Measurements from ENCODE around the gene ATF6B. TPM values are rescaled to one million over a fixed set of nuclear protein-coding genes. Genes with fewer than 3 reads are reported as not detected.

Gene ATF6B
- total RNA-seq, 1 experiment from 2014 or later = 45.3 TPM

DNA sequence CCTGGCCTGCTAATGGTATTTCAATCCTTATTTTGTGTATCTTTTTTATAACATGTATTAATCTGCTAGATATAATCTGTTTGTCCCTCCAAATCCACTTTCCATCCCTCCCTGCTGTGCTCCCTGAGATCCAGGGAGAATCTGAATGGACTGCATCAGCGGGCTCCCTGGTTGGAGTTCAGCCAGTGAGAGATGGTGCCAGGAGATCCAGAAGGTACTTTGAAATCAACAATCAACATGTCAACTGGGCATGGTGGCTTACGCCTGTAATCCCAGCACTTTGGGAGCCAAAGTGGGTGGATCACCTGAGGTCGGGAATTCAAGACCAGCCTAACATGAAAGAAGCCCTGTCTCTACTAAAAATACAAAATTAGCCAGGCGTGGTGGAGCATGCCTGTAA lies 4.4 kb downstream of the ATF6B start:
- Histone ChIP-seq H4K91ac (ENCODE audit: insufficient read length, low read depth, low read length) (no peak overlapping the region), H2BK20ac (ENCODE audit: low read depth, low read length, poor library complexity, severe bottlenecking) (no peak overlapping the region), H3K4me1 (ENCODE audit: insufficient read depth, low read length) (no peaks in the 10 kb centered on the region)

More for the DNA sequence above, 4.4 kb downstream of the ATF6B start:
- H2BK12ac ChIP-seq (ENCODE audit: insufficient read length, low read depth, low read length) = no peak overlapping the region
- Mint-ChIP-seq H3K27me3 (ENCODE audit: low read depth) (no peaks in the 10 kb centered on the region), H3K36me3 (ENCODE audit: insufficient read depth in 1 of 3, low read depth in 3 of 3) (peaks cover 20 to 60% (median 53%) of the 10 kb centered on the region in 3 experiments; a peak in 6 of 7 replicates), H3K4me1 (peaks cover 14 to 15% of the 10 kb centered on the region in 2 experiments), H3K4me3 (no peak overlapping the region), H3K27ac (no peak overlapping the region), H3K9me3 (no peaks in the 10 kb centered on the region)
- no peaks in the 10 kb centered on the region for H4K20me1 ChIP-seq (ENCODE audit: control insufficient read depth, insufficient read depth, insufficient read length)
- H2BK15ac ChIP-seq (ENCODE audit: low read depth, low read length) = no peak overlapping the region
- no peak for TF ChIP-seq CTCF (conservative IDR thresholded peaks at IDR 0.05)
- no peak overlapping the region for H3K9ac ChIP-seq (ENCODE audit: extremely low read depth, insufficient read length, low read length)
- H3K4ac ChIP-seq (ENCODE audit: low read depth, low read length) = no peak overlapping the region
- no peak overlapping the region for H3K4me2 ChIP-seq (ENCODE audit: insufficient read depth, insufficient read length, low read length)
- no peak for DNase-seq
- no CpG with 5 or more reads among the region's 4 CpGs for WGBS (ENCODE audit: extremely low coverage, insufficient read length, low lambda C conversion rate)
- no peak overlapping the region for H2AK5ac ChIP-seq (ENCODE audit: insufficient read length, low read length)
- H3T11ph ChIP-seq (ENCODE audit: low read length) = no peak overlapping the region
- no peak overlapping the region for H3K18ac ChIP-seq (ENCODE audit: insufficient read length, low read depth, low read length)
- H4K8ac ChIP-seq (replicated peaks; ENCODE audit: insufficient read length, low read depth, low read length) = no peak overlapping the region
- H3K23ac ChIP-seq (ENCODE audit: insufficient read length, low read depth, low read length) = no peak overlapping the region
- H3K79me1 ChIP-seq (ENCODE audit: insufficient read depth, low read depth, low read length, poor library complexity, severe bottlenecking) = no peaks in the 10 kb centered on the region
- H3K27me3 ChIP-seq (ENCODE audit: insufficient read depth, low read length) = no peaks in the 10 kb centered on the region
- H2BK5ac ChIP-seq (ENCODE audit: insufficient read length, low read length) = no peak overlapping the region
- no peaks in the 10 kb centered on the region for H3K79me2 ChIP-seq (ENCODE audit: insufficient read depth, low read length)
- H2AFZ ChIP-seq (ENCODE audit: low read length) = no peak overlapping the region
- no peak overlapping the region for H3K14ac ChIP-seq (ENCODE audit: insufficient read depth, low read length)
- H4K5ac ChIP-seq (ENCODE audit: insufficient read length, low read depth, low read length) = no peak overlapping the region
- peaks cover 3% of the 10 kb centered on the region for H3K23me2 ChIP-seq (ENCODE audit: insufficient read length, low read depth, low read length, poor library complexity, severe bottlenecking)
- no peak overlapping the region for H2BK120ac ChIP-seq (ENCODE audit: low read depth, low read length, poor library complexity, severe bottlenecking)
- no peak overlapping the region for H3K27ac ChIP-seq (ENCODE audit: insufficient read length, low read depth, low read length)
- H3K56ac ChIP-seq (ENCODE audit: insufficient read length, low read depth, low read length) = no peak overlapping the region
- H3K9me3 ChIP-seq (ENCODE audit: control insufficient read depth, low read depth, low read length) = no peaks in the 10 kb centered on the region

Measured in H9 (cell line).